ENCODE results near the gene DNAH5.

- TF ChIP-seq, protein P1, sequence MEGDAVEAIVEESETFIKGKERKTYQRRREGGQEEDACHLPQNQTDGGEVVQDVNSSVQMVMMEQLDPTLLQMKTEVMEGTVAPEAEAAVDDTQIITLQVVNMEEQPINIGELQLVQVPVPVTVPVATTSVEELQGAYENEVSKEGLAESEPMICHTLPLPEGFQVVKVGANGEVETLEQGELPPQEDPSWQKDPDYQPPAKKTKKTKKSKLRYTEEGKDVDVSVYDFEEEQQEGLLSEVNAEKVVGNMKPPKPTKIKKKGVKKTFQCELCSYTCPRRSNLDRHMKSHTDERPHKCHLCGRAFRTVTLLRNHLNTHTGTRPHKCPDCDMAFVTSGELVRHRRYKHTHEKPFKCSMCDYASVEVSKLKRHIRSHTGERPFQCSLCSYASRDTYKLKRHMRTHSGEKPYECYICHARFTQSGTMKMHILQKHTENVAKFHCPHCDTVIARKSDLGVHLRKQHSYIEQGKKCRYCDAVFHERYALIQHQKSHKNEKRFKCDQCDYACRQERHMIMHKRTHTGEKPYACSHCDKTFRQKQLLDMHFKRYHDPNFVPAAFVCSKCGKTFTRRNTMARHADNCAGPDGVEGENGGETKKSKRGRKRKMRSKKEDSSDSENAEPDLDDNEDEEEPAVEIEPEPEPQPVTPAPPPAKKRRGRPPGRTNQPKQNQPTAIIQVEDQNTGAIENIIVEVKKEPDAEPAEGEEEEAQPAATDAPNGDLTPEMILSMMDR (conservative IDR thresholded peaks at IDR 0.05), result no peak
- TF ChIP-seq ZFX (IDR thresholded peaks at IDR 0.05), result no peak
These were observed 252.3 kb downstream of the DNAH5 start for GRCh38 chr5:13692172-13692571.

All from C4-2B (cell line).